Dermis microvascular lymphatic vessel endothelial cell (primary cell): Measurements from ENCODE around the gene MAP4. TPM values are rescaled to one million over a fixed set of nuclear protein-coding genes. Genes with fewer than 3 reads are reported as not detected.
"Not testable (repeated sequence)": the region's sequence is repeated elsewhere in the genome, so short reads cannot be mapped to it uniquely, and the experiment has no call there.

Experiments used
- DNase-seq, 2 donors: peaks; one replicate each; pipeline versions ENCODE4 v3.0.0 to v3.0.0-alpha.2; 2010; ENCODE audit warnings: low read depth in 2 of 2
- total RNA-seq: library from RNA; depleted of rRNA; stranded (reverse); fragments of >200 nt; gene quantifications from 2 replicates; pipeline ENCODE4 v1.2.1, GENCODE V29; 2014

Gene MAP4
- total RNA-seq, 1 donor from 2014 or later, result 41.2 TPM

- no peak for DNase-seq
Measured at GRCh38 chr3:47896736-47897135, 119.5 kb downstream of the MAP4 start.

- no peak for DNase-seq
Measured at GRCh38 chr3:47895241-47895640, 121.0 kb downstream of the MAP4 start.

- no peak for DNase-seq
Measured at GRCh38 chr3:47892286-47893040, 123.8 kb downstream of the MAP4 start.

GRCh38 chr3:47891613-47892005, 124.6 kb downstream of the MAP4 start:
- no peak for DNase-seq

GRCh38 chr3:47890828-47891612, 125.2 kb downstream of the MAP4 start:
- no peak for DNase-seq

GRCh38 chr3:47890126-47890827, 125.9 kb downstream of the MAP4 start:
- DNase-seq, result no peak

GRCh38 chr3:47888986-47889757, 127.0 kb downstream of the MAP4 start:
- DNase-seq, result peak; percentile 21 to 70

- not testable (repeated sequence) for DNase-seq
Measured at GRCh38 chr3:47887991-47888390, 128.2 kb downstream of the MAP4 start.

GRCh38 chr3:47885168-47885567, 131.0 kb downstream of the MAP4 start:
- no peak for DNase-seq

- DNase-seq, result no peak
Measured at GRCh38 chr3:47884603-47885002, 131.6 kb downstream of the MAP4 start.

- DNase-seq, result no peak
Measured at GRCh38 chr3:47882338-47882737, 133.9 kb downstream of the MAP4 start.

GRCh38 chr3:47877719-47878118, 138.5 kb downstream of the MAP4 start:
- DNase-seq, result peak in 1 of 2 donors; percentile 60

GRCh38 chr3:47877290-47877689, 138.9 kb downstream of the MAP4 start:
- peak in 1 of 2 donors; percentile 53 for DNase-seq

GRCh38 chr3:47874913-47875312, 141.3 kb downstream of the MAP4 start:
- no peak for DNase-seq

- DNase-seq, result no peak
Measured at GRCh38 chr3:47874438-47874837, 141.8 kb downstream of the MAP4 start.

GRCh38 chr3:47872916-47873315, 143.3 kb downstream of the MAP4 start:
- DNase-seq, result no peak

- DNase-seq, result no peak
Measured at GRCh38 chr3:47871389-47871788, 144.8 kb downstream of the MAP4 start.

- DNase-seq, result no peak
Measured at GRCh38 chr3:47870702-47871260, 145.4 kb downstream of the MAP4 start.

GRCh38 chr3:47870156-47870555, 146.1 kb downstream of the MAP4 start:
- no peak for DNase-seq

GRCh38 chr3:47868306-47868705, 147.9 kb downstream of the MAP4 start:
- no peak for DNase-seq

GRCh38 chr3:47867451-47868044, 148.7 kb downstream of the MAP4 start:
- no peak for DNase-seq
